ENCODE results near the gene CIROP. TPM values are rescaled to one million over a fixed set of nuclear protein-coding genes. Genes with fewer than 3 reads are reported as not detected.

The CIROP gene
- total and polyA plus RNA-seq, 4 donors = not detected

- DNase-seq (ENCODE audit: low spot score) = no peak
- H3K9me3 ChIP-seq (ENCODE audit: control insufficient read depth in 4 of 4, low read length in 3 of 4) = no peaks in the 10 kb centered on the region
- no peaks in the 10 kb centered on the region for H3K27me3 ChIP-seq (ENCODE audit: control insufficient read depth in 4 of 4, insufficient read depth in 4 of 4, low read length in 3 of 4)
- H3K4me3 ChIP-seq (ENCODE audit: low read depth in 1 of 3, low read length in 3 of 3) = no peak overlapping the region
- no peak for TF ChIP-seq NR2F2 (IDR thresholded peaks at IDR 0.05)
- TF ChIP-seq MAX (IDR thresholded peaks at IDR 0.05) = no peak
- TF ChIP-seq GABPA (IDR thresholded peaks at IDR 0.05 in 1 of 2, conservative IDR thresholded peaks at IDR 0.05 in 1 of 2) = no peak
- TF ChIP-seq TAF1 (conservative IDR thresholded peaks at IDR 0.05) = no peak
- no peak for TF ChIP-seq ATF3 (IDR thresholded peaks at IDR 0.05)
- no peak for TF ChIP-seq ZBTB33 (IDR thresholded peaks at IDR 0.05)
- no peak for TF ChIP-seq JUND (IDR thresholded peaks at IDR 0.05)
- TF ChIP-seq FOXA1 (IDR thresholded peaks at IDR 0.05) = no peak
- no peak for TF ChIP-seq YY1 (IDR thresholded peaks at IDR 0.05)
- TF ChIP-seq RAD21 (IDR thresholded peaks at IDR 0.05) = no peak
- no peak for TF ChIP-seq SP1 (IDR thresholded peaks at IDR 0.05)
- no peak for TF ChIP-seq EGR1 (IDR thresholded peaks at IDR 0.05; ENCODE audit: low read depth in 2 of 2)
- H3K9ac ChIP-seq (ENCODE audit: low read depth in 1 of 2, low read length in 2 of 2) = no peak overlapping the region
- WGBS = 86% methylated on average over 4 of the region's 4 CpGs
- H3K27ac ChIP-seq (ENCODE audit: low read depth in 1 of 2, low read length in 2 of 2) = no peak overlapping the region
- no peaks in the 10 kb centered on the region for H3K36me3 ChIP-seq (ENCODE audit: control insufficient read depth in 4 of 4, insufficient read depth in 3 of 4, low read depth in 1 of 4, low read length in 3 of 4)
- H3K4me1 ChIP-seq (ENCODE audit: control insufficient read depth in 4 of 4, insufficient read depth in 4 of 4, low read length in 3 of 4) = no peaks in the 10 kb centered on the region
These were observed 597 bp upstream of the CIROP start for GRCh38 chr14:23105348-23105824.

- Histone ChIP-seq H3K36me3 (ENCODE audit: control insufficient read depth in 4 of 4, insufficient read depth in 3 of 4, low read depth in 1 of 4, low read length in 3 of 4) (no peaks in the 10 kb centered on the region), H3K27ac (ENCODE audit: low read depth in 1 of 2, low read length in 2 of 2) (no peak overlapping the region), H3K4me3 (ENCODE audit: low read depth in 1 of 3, low read length in 3 of 3) (no peak overlapping the region), H3K9ac (ENCODE audit: low read depth in 1 of 2, low read length in 2 of 2) (no peak overlapping the region), H3K27me3 (ENCODE audit: control insufficient read depth in 4 of 4, insufficient read depth in 4 of 4, low read length in 3 of 4) (no peaks in the 10 kb centered on the region), H3K9me3 (ENCODE audit: control insufficient read depth in 4 of 4, low read length in 3 of 4) (no peaks in the 10 kb centered on the region), H3K4me1 (ENCODE audit: control insufficient read depth in 4 of 4, insufficient read depth in 4 of 4, low read length in 3 of 4) (peaks cover 0 to 2% (median under 1%) of the 10 kb centered on the region in 4 donors)
- no peak for DNase-seq (ENCODE audit: low spot score)
- WGBS = 80% methylated on average over 6 of the region's 6 CpGs
- no peak for TF ChIP-seq HNF4A (conservative IDR thresholded peaks at IDR 0.05)
- no peak for TF ChIP-seq REST (IDR thresholded peaks at IDR 0.05)
- no peak for TF ChIP-seq SP1 (IDR thresholded peaks at IDR 0.05)
- TF ChIP-seq TAF1 (conservative IDR thresholded peaks at IDR 0.05) = no peak
- no peak for TF ChIP-seq NR2F2 (IDR thresholded peaks at IDR 0.05)
- no peak for TF ChIP-seq FOXA1 (IDR thresholded peaks at IDR 0.05)
These were observed 659 bp downstream of the CIROP start for GRCh38 chr14:23104070-23104590.
